HepG2 (cell line): ENCODE measurements around the gene EIF4G3. TPM values are rescaled to one million over a fixed set of nuclear protein-coding genes. Genes with fewer than 3 reads are reported as not detected.

Experiments used
- ATAC-seq: fragments of 200-7000 bp; cut with Tn5 transposase; 3 replicates; pipeline ENCODE4 v1.9.1; 2020; ENCODE audit warnings: mild to moderate bottlenecking, moderate library complexity
- BruUV-seq: library from RNA; stranded (reverse); fragments of 400-500 nt; replicated peaks from 2 replicates; lab custom pipeline; 2021; lab: Mats Ljungman, UMichigan
- CTCF ChIA-PET: fragments of 300-600 bp; formaldehyde crosslinking; extraction: SDS; loops from one replicate; lab custom pipeline; 2021; ENCODE audit warnings: low total read pairs, inconsistent platforms, low intra/inter-chr PET ratio; lab: Yijun Ruan, JAX
- POLR2A ChIA-PET: fragments of 350-600 bp; sonication (Branson Sonifier 250); formaldehyde crosslinking; loops from one replicate; lab custom pipeline; 2020; ENCODE audit warnings: antibody characterized with exemption, inconsistent platforms; lab: Yijun Ruan, JAX
- DNase-seq: peaks from one replicate; pipeline ENCODE4 v3.0.0-alpha.2; 2015; ENCODE audit warnings: low spot score
- FAIRE-seq: peaks from 3 replicates; lab custom pipeline; 2011; peaks lifted over from hg19 to GRCh38; lab: Jason Lieb, UNC
- H2AFZ ChIP-seq: one replicate; pipeline ENCODE4 v1.6.1; 2011; ENCODE audit warnings: low read length, inconsistent platforms
- H3K27ac ChIP-seq: fragments of 300-600 bp; 3 replicates; pipeline ENCODE4 v1.8.0; 2011; ENCODE audit warnings: mixed run types, mild to moderate bottlenecking, mixed read lengths, low read length, inconsistent platforms; ENCODE audit not compliant: insufficient read depth; ENCODE audit errors: extremely low read length
- H3K27me3 ChIP-seq, 2 experiments: fragments of 200-600 bp in 1 of 2; 2 replicates in 1 of 2; 3 replicates in 1 of 2; pipeline versions ENCODE4 v1.6.0 to v1.8.0; 2011; ENCODE audit warnings: low read length in 2 of 2, mild to moderate bottlenecking in 2 of 2, moderate library complexity in 2 of 2, inconsistent platforms in 1 of 2; ENCODE audit not compliant: insufficient read depth in 2 of 2, control insufficient read depth in 1 of 2
- H3K36me3 ChIP-seq, 2 experiments: fragments of 200-600 bp in 1 of 2; replicated peaks in 1 of 2; 2 replicates in 1 of 2; 3 replicates in 1 of 2; pipeline versions ENCODE4 v1.5.1 to v1.8.0; 2011; ENCODE audit warnings: low read length in 2 of 2, inconsistent platforms in 1 of 2; ENCODE audit not compliant: insufficient read depth in 2 of 2, control insufficient read depth in 1 of 2
- H3K4me1 ChIP-seq: 2 replicates; pipeline ENCODE4 v1.5.1; 2012; ENCODE audit warnings: low read length, inconsistent platforms; ENCODE audit not compliant: insufficient read depth
- H3K4me2 ChIP-seq: 2 replicates; pipeline ENCODE4 v1.6.0; 2011; ENCODE audit warnings: low read depth, low read length, inconsistent platforms
- H3K4me3 ChIP-seq, 3 experiments: fragments of 200-600 bp in 1 of 3; sonication (generic), shearing (Covaris generic) in 1 of 3; replicated peaks in 1 of 3; 2 replicates each; pipeline ENCODE4 v1.5.1; 2011 to 2016; ENCODE audit warnings: low read length in 3 of 3, inconsistent platforms in 2 of 3, low read depth in 2 of 3, mild to moderate bottlenecking in 2 of 3, control low read depth in 1 of 3, mixed read lengths in 1 of 3; ENCODE audit not compliant: insufficient read depth in 1 of 3
- H3K79me2 ChIP-seq: one replicate; pipeline ENCODE4 v1.6.1; 2011; ENCODE audit warnings: low read length, inconsistent platforms; ENCODE audit not compliant: insufficient read depth
- H3K9ac ChIP-seq: 2 replicates; pipeline ENCODE4 v1.6.0; 2011; ENCODE audit warnings: mild to moderate bottlenecking, low read depth, low read length, inconsistent platforms; ENCODE audit not compliant: insufficient read depth
- H3K9me3 ChIP-seq: 2 replicates; pipeline ENCODE4 v1.5.1; 2012; ENCODE audit warnings: mild to moderate bottlenecking, low read length
- H4K20me1 ChIP-seq: 2 replicates; pipeline ENCODE4 v1.6.0; 2011; ENCODE audit warnings: inconsistent platforms, mild to moderate bottlenecking, low read length, moderate library complexity; ENCODE audit not compliant: insufficient read depth
- EZH2 ChIP-seq: conservative IDR thresholded peaks from 2 replicates; pipeline ENCODE4 v1.6.1; 2012; ENCODE audit warnings: mild to moderate bottlenecking, low read depth, low read length, moderate library complexity
- ZNF7 ChIP-seq: IDR thresholded peaks from 2 replicates; pipeline ENCODE4 v1.6.1; 2016; ENCODE audit warnings: missing biosample characterization, missing genetic modification reagents
- WGBS: methylation state at CpG from one replicate; pipeline ENCODE4 v1.1.6; 2017; ENCODE audit warnings: low lambda C conversion rate; 5-methylcytosine and 5-hydroxymethylcytosine counted together
- in situ Hi-C: cut with HindIII; loops from 2 replicates; pipeline ENCODE4 v1.10.0; 2017; ENCODE audit warnings: low pct_unique_long_range_greater_than_20kb; ENCODE audit not compliant: extremely low pct_ligation_motif_present
- intact Hi-C: fragments of 100-400 bp; cut with micrococcal nuclease; formaldehyde crosslinking; loops from one replicate; pipeline ENCODE4 v1.10.0; 2022; ENCODE audit not compliant: unreplicated experiment
- polyA plus RNA-seq, 8 experiments: library from polyadenylated mRNA; depleted of rRNA in 3 of 8; stranded (reverse) in 7 of 8; unstranded in 1 of 8; fragments of >200 nt; fragmentation: Illumina TruSeq in 4 of 8; extraction: Trizol in 4 of 8; gene quantifications; 2 replicates each; pipeline versions ENCODE4 v1.2.1 to v1.2.3, GENCODE V29; 2011 to 2016; ENCODE audit warnings: low read depth in 4 of 8, missing spikeins in 1 of 8, mixed read lengths in 1 of 8; ENCODE audit not compliant: insufficient read depth in 1 of 8
- total RNA-seq, 5 experiments: library from RNA; depleted of rRNA; stranded (reverse); fragments of >200 nt; fragmentation: Illumina TruSeq; extraction: Trizol; gene quantifications; 2 replicates each; pipeline ENCODE4 v1.2.3, GENCODE V29; 2016; ENCODE audit warnings: low read depth in 1 of 5
- TF ChIP-seq, protein P1 (sequence below): sonication (generic); formaldehyde crosslinking; IDR thresholded peaks from 2 replicates; pipeline ENCODE4 v1.9.0; 2022; ENCODE audit warnings: missing genetic modification reagents, mild to moderate bottlenecking, borderline replicate concordance
- TF ChIP-seq, protein P2 (sequence below): sonication (generic); formaldehyde crosslinking; IDR thresholded peaks from 2 replicates; pipeline ENCODE4 v1.8.0; 2022; ENCODE audit warnings: missing genetic modification reagents, mild to moderate bottlenecking, borderline replicate concordance

Gene EIF4G3
- total and polyA plus RNA-seq, 2 of the 13 experiments (the other 11 are each of a cell fraction or from before 2014, with no cell fraction given): 22.2 to 27.6 TPM

DNA sequence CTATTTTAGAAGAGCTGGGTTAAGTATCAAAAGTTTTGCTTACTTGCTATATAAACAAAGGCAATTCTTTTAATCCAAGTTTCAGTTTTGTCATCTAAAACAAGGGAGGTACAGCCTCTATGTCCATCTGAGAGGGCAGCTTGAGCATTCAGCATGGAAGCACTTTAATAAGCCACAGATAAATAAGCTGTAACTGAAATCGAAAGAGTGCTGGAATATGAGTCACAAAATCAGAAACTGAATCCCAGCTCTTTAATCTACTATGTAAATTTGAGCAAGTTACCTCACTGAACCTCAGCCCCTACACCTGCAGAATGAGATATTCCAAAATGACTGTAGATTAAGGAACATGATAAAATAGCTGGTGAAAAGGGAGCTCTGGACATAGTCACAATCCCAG lies 309.6 kb downstream of the EIF4G3 start (continued):
- TF ChIP-seq, protein P1, sequence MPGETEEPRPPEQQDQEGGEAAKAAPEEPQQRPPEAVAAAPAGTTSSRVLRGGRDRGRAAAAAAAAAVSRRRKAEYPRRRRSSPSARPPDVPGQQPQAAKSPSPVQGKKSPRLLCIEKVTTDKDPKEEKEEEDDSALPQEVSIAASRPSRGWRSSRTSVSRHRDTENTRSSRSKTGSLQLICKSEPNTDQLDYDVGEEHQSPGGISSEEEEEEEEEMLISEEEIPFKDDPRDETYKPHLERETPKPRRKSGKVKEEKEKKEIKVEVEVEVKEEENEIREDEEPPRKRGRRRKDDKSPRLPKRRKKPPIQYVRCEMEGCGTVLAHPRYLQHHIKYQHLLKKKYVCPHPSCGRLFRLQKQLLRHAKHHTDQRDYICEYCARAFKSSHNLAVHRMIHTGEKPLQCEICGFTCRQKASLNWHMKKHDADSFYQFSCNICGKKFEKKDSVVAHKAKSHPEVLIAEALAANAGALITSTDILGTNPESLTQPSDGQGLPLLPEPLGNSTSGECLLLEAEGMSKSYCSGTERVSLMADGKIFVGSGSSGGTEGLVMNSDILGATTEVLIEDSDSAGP (CRISPR knock-in tag): no peak
- TF ChIP-seq ZNF7 (no peak), EZH2 (no peak)
- TF ChIP-seq, all 625 proteins: peak for 0

DNA sequence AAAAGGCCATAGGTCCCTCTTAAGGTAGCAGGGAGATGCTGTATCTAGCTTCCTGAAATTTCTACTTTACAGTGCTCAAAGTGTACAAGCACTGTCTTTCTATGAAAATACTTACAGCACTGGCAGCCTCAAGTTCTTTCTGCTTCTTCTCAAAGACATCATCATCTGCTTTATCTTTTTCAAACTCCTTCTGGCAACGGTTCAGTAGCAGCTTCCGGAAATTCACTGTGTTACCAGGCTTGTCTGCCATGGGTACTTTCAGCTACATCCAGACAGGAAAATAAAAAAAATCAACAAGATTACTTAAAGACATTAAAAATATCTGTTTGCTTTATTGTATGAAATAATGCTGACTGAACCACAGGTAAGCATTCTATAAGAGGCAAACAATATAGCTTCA lies 311.7 kb downstream of the EIF4G3 start:
- no peak for ATAC-seq
- no peaks in the 10 kb centered on the region for H3K27me3 ChIP-seq
- H3K9ac ChIP-seq: no peak overlapping the region
- 97% methylated on average over 2 of the region's 2 CpGs for WGBS
- no peaks in the 10 kb centered on the region for H3K79me2 ChIP-seq
- FAIRE-seq: no peak
- no peak overlapping the region for H3K4me2 ChIP-seq
- no peak for DNase-seq
- intact Hi-C loops: no loop called here
- BruUV-seq: no TSS peak
- TF ChIP-seq, protein P2, sequence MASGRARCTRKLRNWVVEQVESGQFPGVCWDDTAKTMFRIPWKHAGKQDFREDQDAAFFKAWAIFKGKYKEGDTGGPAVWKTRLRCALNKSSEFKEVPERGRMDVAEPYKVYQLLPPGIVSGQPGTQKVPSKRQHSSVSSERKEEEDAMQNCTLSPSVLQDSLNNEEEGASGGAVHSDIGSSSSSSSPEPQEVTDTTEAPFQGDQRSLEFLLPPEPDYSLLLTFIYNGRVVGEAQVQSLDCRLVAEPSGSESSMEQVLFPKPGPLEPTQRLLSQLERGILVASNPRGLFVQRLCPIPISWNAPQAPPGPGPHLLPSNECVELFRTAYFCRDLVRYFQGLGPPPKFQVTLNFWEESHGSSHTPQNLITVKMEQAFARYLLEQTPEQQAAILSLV (CRISPR knock-in tag): no peak
- TF ChIP-seq, all 625 proteins: peak for 0
- ChIA-PET CTCF (no interaction called here), POLR2A (no interaction called here)
- H4K20me1 ChIP-seq: no peaks in the 10 kb centered on the region
- H3K4me1 ChIP-seq: no peaks in the 10 kb centered on the region
- H3K27ac ChIP-seq: no peak overlapping the region
- in situ Hi-C loops: no loop called here
- H3K36me3 ChIP-seq: peaks cover 5 to 35% of the 10 kb centered on the region in 2 experiments; a peak in 4 of 5 replicates
- H3K9me3 ChIP-seq: no peaks in the 10 kb centered on the region
- no peak overlapping the region for H2AFZ ChIP-seq
- H3K4me3 ChIP-seq: no peak overlapping the region
